T-helper 1 cell treated with Interleukin-12 subunit alpha and Interleukin-12 subunit beta and Interleukin-4 antibody, amounts not matched to agents 30 ng/mL and 1 ng/mL, for 36 hours (primary cell): ENCODE data around the gene IRF5. TPM values are rescaled to one million over a fixed set of nuclear protein-coding genes. Genes with fewer than 3 reads are reported as not detected.

ENCODE experiments used
- intact Hi-C: fragments of 100-400 bp; cut with micrococcal nuclease; formaldehyde crosslinking; loops from one replicate; pipeline ENCODE4 v1.15.1; 2024
- total RNA-seq: library from RNA; stranded (reverse); gene quantifications from 2 replicates; pipeline ENCODE4 v1.2.3, GENCODE V29; 2022

Gene IRF5
- total RNA-seq, 1 donor from 2014 or later, result 11.3 TPM

GRCh38 chr7:128919881-128920799 is 17.6 kb upstream of the IRF5 start:
- intact Hi-C loops, result no loop called here

GRCh38 chr7:128920913-128921582 is 16.7 kb upstream of the IRF5 start:
- intact Hi-C loops, result no loop called here

GRCh38 chr7:128921866-128922440 is 15.8 kb upstream of the IRF5 start:
- intact Hi-C loops, result no loop called here

- intact Hi-C loops, result no loop called here
These were observed 15.0 kb upstream of the IRF5 start for GRCh38 chr7:128922496-128923410.

GRCh38 chr7:128923411-128923800 is 14.3 kb upstream of the IRF5 start:
- intact Hi-C loops, result no loop called here

- intact Hi-C loops, result no loop called here
These were observed 12.8 kb upstream of the IRF5 start for GRCh38 chr7:128924707-128925588.

GRCh38 chr7:128928159-128928813 is 9.4 kb upstream of the IRF5 start:
- intact Hi-C loops, result no loop called here

- intact Hi-C loops, result no loop called here
These were observed 8.6 kb upstream of the IRF5 start for GRCh38 chr7:128928882-128929788.

GRCh38 chr7:128931190-128931798 is 6.4 kb upstream of the IRF5 start:
- intact Hi-C loops, result loop anchor here (10.0 kb wide), 1 partner anchor 124 kb away; the partner anchor contains the start of gene TNPO3

- intact Hi-C loops, result loop anchor here (10.0 kb wide), 1 partner anchor 123 kb away; the partner anchor contains the start of gene TNPO3
These were observed 5.5 kb upstream of the IRF5 start for GRCh38 chr7:128931965-128932861.

- intact Hi-C loops, result loop anchor here (10.0 kb wide), 1 partner anchor 122 kb away; the partner anchor contains the start of gene TNPO3
These were observed 4.9 kb upstream of the IRF5 start for GRCh38 chr7:128932862-128933179.

GRCh38 chr7:128933180-128933891 is 4.4 kb upstream of the IRF5 start:
- intact Hi-C loops, result loop anchor here (10.0 kb wide), 1 partner anchor 121 kb away; the partner anchor contains the start of gene TNPO3

- intact Hi-C loops, result loop anchor here (10.0 kb wide), 1 partner anchor 120 kb away; the partner anchor contains the start of gene TNPO3
These were observed 3.1 kb upstream of the IRF5 start for GRCh38 chr7:128934361-128935341.

- intact Hi-C loops, result loop anchor here (10.0 kb wide), 1 partner anchor 119 kb away; the partner anchor contains the start of gene TNPO3
These were observed 2.4 kb upstream of the IRF5 start for GRCh38 chr7:128935342-128935730.

- intact Hi-C loops, result loop anchor here (10.0 kb wide), 1 partner anchor 118 kb away; the partner anchor contains the start of gene TNPO3
These were observed 929 bp upstream of the IRF5 start for GRCh38 chr7:128936798-128937197.
